Hematopoietic multipotent progenitor cell treated with erythropoietin and hydrocortisone succinate and interleukin-3 and kit ligand, for 8 days (in vitro differentiated cells): ENCODE measurements around the gene USP22.
"Not testable (repeated sequence)": the region's sequence is repeated elsewhere in the genome, so short reads cannot be mapped to it uniquely, and the experiment has no call there.

ENCODE experiments used
- DNase-seq: peaks from one replicate; pipeline ENCODE4 v3.0.0-alpha.2; 2015

The USP22 gene

GRCh38 chr17:20986767-20987510 lies 55.9 kb downstream of the USP22 start:
- no peak for DNase-seq

- DNase-seq, result no peak
Measured at GRCh38 chr17:20983359-20983637, 59.5 kb downstream of the USP22 start.

GRCh38 chr17:20982589-20983358 lies 60.0 kb downstream of the USP22 start:
- no peak for DNase-seq

GRCh38 chr17:20981046-20981920 lies 61.5 kb downstream of the USP22 start:
- DNase-seq, result no peak

- no peak for DNase-seq
Measured at GRCh38 chr17:20979792-20980083, 63.1 kb downstream of the USP22 start.

GRCh38 chr17:20979007-20979791 lies 63.6 kb downstream of the USP22 start:
- not testable (repeated sequence) for DNase-seq

- not testable (repeated sequence) for DNase-seq
Measured at GRCh38 chr17:20977609-20978253, 65.1 kb downstream of the USP22 start.

- DNase-seq, result no peak
Measured at GRCh38 chr17:20975566-20975965, 67.2 kb downstream of the USP22 start.

GRCh38 chr17:20970329-20970728 lies 72.5 kb downstream of the USP22 start:
- no peak for DNase-seq

GRCh38 chr17:20968913-20969616 lies 73.7 kb downstream of the USP22 start:
- DNase-seq, result no peak

GRCh38 chr17:20967776-20968175 lies 75.0 kb downstream of the USP22 start:
- DNase-seq, result no peak

GRCh38 chr17:20966870-20967269 lies 75.9 kb downstream of the USP22 start:
- peak; percentile 3 for DNase-seq

GRCh38 chr17:20965492-20965891 lies 77.3 kb downstream of the USP22 start:
- no peak for DNase-seq

GRCh38 chr17:20961586-20961985 lies 81.2 kb downstream of the USP22 start:
- DNase-seq, result no peak

GRCh38 chr17:20960871-20961270 lies 81.9 kb downstream of the USP22 start:
- no peak for DNase-seq

- no peak for DNase-seq
Measured at GRCh38 chr17:20955427-20956323, 87.1 kb downstream of the USP22 start.

- no peak for DNase-seq
Measured at GRCh38 chr17:20954794-20955193, 88.0 kb downstream of the USP22 start.

GRCh38 chr17:20952183-20952582 lies 90.6 kb downstream of the USP22 start:
- no peak for DNase-seq
